ENCODE data around the gene HOMER2. TPM values are rescaled to one million over a fixed set of nuclear protein-coding genes. Genes with fewer than 3 reads are reported as not detected.
"Not testable (repeated sequence)": the region's sequence is repeated elsewhere in the genome, so short reads cannot be mapped to it uniquely, and the experiment has no call there.

HOMER2 gene
- total RNA-seq, 1 donor from 2014 or later, result 75.3 TPM

- peaks cover 3% of the 10 kb centered on the region for H3K36me3 ChIP-seq (ENCODE audit: control insufficient read depth, insufficient read depth, low read length)
- no peaks in the 10 kb centered on the region for H3K27me3 ChIP-seq (ENCODE audit: control insufficient read depth, insufficient read depth, low read length)
- FAIRE-seq, result peak; percentile 47
- no peak overlapping the region for H3K4me3 ChIP-seq (ENCODE audit: low read depth, low read length)
- no peak for TF ChIP-seq CTCF (IDR thresholded peaks at IDR 0.05; ENCODE audit: insufficient read depth, low read length, severe bottlenecking)
- DNase-seq (ENCODE audit: low read depth), result no peak
Measured at GRCh38 chr15:82873000-82873680, 79.4 kb downstream of the HOMER2 start.

GRCh38 chr15:82871832-82872484 lies 80.6 kb downstream of the HOMER2 start:
- Histone ChIP-seq H3K4me3 (ENCODE audit: low read depth, low read length) (no peak overlapping the region), H3K36me3 (ENCODE audit: control insufficient read depth, insufficient read depth, low read length) (peaks cover 3% of the 10 kb centered on the region), H3K27me3 (ENCODE audit: control insufficient read depth, insufficient read depth, low read length) (no peaks in the 10 kb centered on the region)
- TF ChIP-seq CTCF (IDR thresholded peaks at IDR 0.05; ENCODE audit: insufficient read depth, low read length, severe bottlenecking), result no peak
- DNase-seq (ENCODE audit: low read depth), result no peak
- no peak for FAIRE-seq

GRCh38 chr15:82871358-82871757 lies 81.2 kb downstream of the HOMER2 start:
- no peak for DNase-seq (ENCODE audit: low read depth)
- Histone ChIP-seq H3K36me3 (ENCODE audit: control insufficient read depth, insufficient read depth, low read length) (peaks cover 3% of the 10 kb centered on the region), H3K4me3 (ENCODE audit: low read depth, low read length) (no peak overlapping the region), H3K27me3 (ENCODE audit: control insufficient read depth, insufficient read depth, low read length) (no peaks in the 10 kb centered on the region)
- TF ChIP-seq CTCF (IDR thresholded peaks at IDR 0.05; ENCODE audit: insufficient read depth, low read length, severe bottlenecking), result no peak
- FAIRE-seq, result no peak

- no peak overlapping the region for H3K4me3 ChIP-seq (ENCODE audit: low read depth, low read length)
- no peak for FAIRE-seq
- no peaks in the 10 kb centered on the region for H3K27me3 ChIP-seq (ENCODE audit: control insufficient read depth, insufficient read depth, low read length)
- TF ChIP-seq CTCF (IDR thresholded peaks at IDR 0.05; ENCODE audit: insufficient read depth, low read length, severe bottlenecking), result no peak
- DNase-seq (ENCODE audit: low read depth), result no peak
- H3K36me3 ChIP-seq (ENCODE audit: control insufficient read depth, insufficient read depth, low read length), result peaks cover 1% of the 10 kb centered on the region
Measured at GRCh38 chr15:82870727-82871320, 81.7 kb downstream of the HOMER2 start.

GRCh38 chr15:82865981-82866380 lies 86.5 kb downstream of the HOMER2 start:
- not testable (repeated sequence) for FAIRE-seq; DNase-seq (ENCODE audit: low read depth); H3K36me3 ChIP-seq (ENCODE audit: control insufficient read depth, insufficient read depth, low read length); H3K27me3 ChIP-seq (ENCODE audit: control insufficient read depth, insufficient read depth, low read length); H3K4me3 ChIP-seq (ENCODE audit: low read depth, low read length)

GRCh38 chr15:82865581-82865980 lies 86.9 kb downstream of the HOMER2 start:
- H3K27me3 ChIP-seq (ENCODE audit: control insufficient read depth, insufficient read depth, low read length); DNase-seq (ENCODE audit: low read depth); FAIRE-seq; H3K36me3 ChIP-seq (ENCODE audit: control insufficient read depth, insufficient read depth, low read length); H3K4me3 ChIP-seq (ENCODE audit: low read depth, low read length): not testable (repeated sequence)
